SH-SY5Y (cell line): ENCODE results near the gene SHF.

Source experiments
- GATA2 ChIP-seq: IDR thresholded peaks from 2 replicates; pipeline ENCODE4 v1.6.1; 2011; ENCODE audit warnings: mild to moderate bottlenecking, low read depth, low read length
- GATA3 ChIP-seq: IDR thresholded peaks from 2 replicates; pipeline ENCODE4 v1.6.1; 2011; ENCODE audit warnings: low read depth, mild to moderate bottlenecking, low read length, moderate library complexity

Gene SHF

DNA sequence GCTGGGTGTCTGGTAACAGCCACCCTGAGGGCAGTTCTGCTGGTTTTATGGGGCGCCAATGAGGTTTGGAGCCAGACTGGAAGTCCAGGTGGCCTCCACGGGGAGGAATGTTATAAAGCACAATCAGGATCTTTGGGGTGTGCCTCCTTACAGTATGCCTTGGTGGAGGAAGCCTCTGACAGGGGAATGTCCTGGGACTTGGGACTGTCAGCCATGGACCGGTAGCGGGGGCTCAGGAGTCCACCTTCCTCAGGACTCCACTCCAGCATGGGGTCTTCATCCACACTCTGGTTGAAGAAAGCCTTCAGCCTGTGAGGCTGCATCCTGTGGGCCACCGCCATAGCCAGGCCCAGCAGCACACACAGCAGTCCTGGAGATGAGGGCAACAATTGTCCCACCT lies 68.8 kb downstream of the SHF start:
- TF ChIP-seq GATA2 (no peak), GATA3 (no peak)

DNA sequence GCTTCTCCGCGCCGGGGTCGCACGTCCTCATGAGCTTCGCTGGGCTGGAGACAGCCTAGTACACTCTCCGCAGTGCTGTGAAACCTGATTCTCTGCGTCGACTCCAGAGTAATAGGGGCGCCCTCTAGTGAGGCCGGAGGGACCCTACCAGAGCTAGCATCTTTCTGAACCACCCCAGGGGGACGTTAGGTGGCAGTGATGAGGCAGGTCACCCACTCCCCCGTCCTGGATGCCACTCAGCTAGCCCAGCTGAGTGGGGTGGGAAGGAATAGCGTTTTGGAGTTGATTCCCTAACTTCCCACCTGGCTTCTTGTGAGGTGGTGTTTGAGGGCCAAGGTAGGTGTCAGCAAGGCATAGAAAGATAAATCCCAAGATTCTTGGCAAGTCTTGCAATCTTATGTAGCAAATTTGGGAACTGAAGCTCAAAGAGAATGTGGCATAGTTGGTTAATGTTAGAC lies 69.6 kb downstream of the SHF start:
- TF ChIP-seq GATA3 (no peak), GATA2 (no peak)

DNA sequence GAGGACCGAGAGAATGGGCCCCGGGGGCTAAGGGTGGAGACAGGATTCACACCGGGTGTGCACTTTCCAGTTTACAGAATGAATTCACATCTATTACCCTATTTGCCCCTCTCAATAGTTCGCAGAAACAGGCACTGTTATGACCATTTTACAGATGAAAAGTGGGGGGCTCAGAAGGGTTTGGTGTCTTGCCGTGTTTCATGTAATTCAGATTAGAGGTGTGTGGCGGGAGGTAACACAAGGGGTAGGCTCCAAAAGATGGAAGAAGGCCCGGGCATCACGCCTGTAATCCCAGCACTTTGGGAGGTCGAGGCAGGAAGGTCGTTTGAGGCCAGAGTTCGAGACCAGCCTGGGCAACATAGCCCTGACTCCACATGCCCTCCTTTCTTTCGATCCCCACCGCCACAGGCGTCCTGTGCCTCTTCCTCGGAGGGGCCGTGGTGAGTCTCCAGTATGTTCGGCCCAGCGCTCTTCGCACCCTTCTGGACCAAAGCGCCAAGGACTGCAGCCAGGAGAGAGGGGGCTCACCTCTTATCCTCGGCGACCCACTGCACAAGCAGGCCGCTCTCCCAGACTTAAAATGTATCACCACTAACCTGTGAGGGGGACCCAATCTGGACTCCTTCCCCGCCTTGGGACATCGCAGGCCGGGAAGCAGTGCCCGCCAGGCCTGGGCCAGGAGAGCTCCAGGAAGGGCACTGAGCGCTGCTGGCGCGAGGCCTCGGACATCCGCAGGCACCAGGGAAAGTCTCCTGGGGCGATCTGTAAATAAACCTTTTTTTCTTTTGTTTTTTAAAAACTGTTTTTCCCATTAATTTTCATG lies 70.2 kb downstream of the SHF start:
- TF ChIP-seq GATA2 = no peak
- TF ChIP-seq GATA3 = no peak
